Non-pigmented ciliary epithelial cell (primary cell): ENCODE measurements around the gene APP.
"Not testable (repeated sequence)": the region's sequence is repeated elsewhere in the genome, so short reads cannot be mapped to it uniquely, and the experiment has no call there.

Source experiments
- DNase-seq: peaks from one replicate; pipeline ENCODE4 v3.0.0-alpha.2; 2010; ENCODE audit warnings: low read depth

APP gene

GRCh38 chr21:26162081-26162480 lies 8.5 kb downstream of the APP start:
- no peak for DNase-seq

- no peak for DNase-seq
Measured at GRCh38 chr21:26159869-26160268, 10.7 kb downstream of the APP start.

GRCh38 chr21:26157801-26158200 lies 12.8 kb downstream of the APP start:
- no peak for DNase-seq

- no peak for DNase-seq
Measured at GRCh38 chr21:26154753-26155152, 15.8 kb downstream of the APP start.

GRCh38 chr21:26153758-26154157 lies 16.8 kb downstream of the APP start:
- no peak for DNase-seq

- DNase-seq, result no peak
Measured at GRCh38 chr21:26148840-26149354, 21.7 kb downstream of the APP start.

GRCh38 chr21:26148071-26148839 lies 22.3 kb downstream of the APP start:
- DNase-seq, result no peak

- no peak for DNase-seq
Measured at GRCh38 chr21:26147535-26147934, 23.0 kb downstream of the APP start.

GRCh38 chr21:26146681-26147080 lies 23.9 kb downstream of the APP start:
- DNase-seq, result no peak

GRCh38 chr21:26144031-26144430 lies 26.5 kb downstream of the APP start:
- DNase-seq, result no peak

- no peak for DNase-seq
Measured at GRCh38 chr21:26142363-26142762, 28.2 kb downstream of the APP start.

GRCh38 chr21:26140926-26141325 lies 29.6 kb downstream of the APP start:
- DNase-seq, result no peak

- DNase-seq, result peak; percentile 99
Measured at GRCh38 chr21:26140164-26140579, 30.4 kb downstream of the APP start.

GRCh38 chr21:26138615-26139257 lies 31.8 kb downstream of the APP start:
- DNase-seq, result no peak

- DNase-seq, result no peak
Measured at GRCh38 chr21:26137379-26138060, 33.0 kb downstream of the APP start.

- DNase-seq, result no peak
Measured at GRCh38 chr21:26136671-26137070, 33.9 kb downstream of the APP start.

- no peak for DNase-seq
Measured at GRCh38 chr21:26135520-26135919, 35.0 kb downstream of the APP start.

GRCh38 chr21:26131554-26131953 lies 39.0 kb downstream of the APP start:
- no peak for DNase-seq

- not testable (repeated sequence) for DNase-seq
Measured at GRCh38 chr21:26131053-26131452, 39.5 kb downstream of the APP start.

- DNase-seq, result peak; percentile 70
Measured at GRCh38 chr21:26130249-26130881, 40.2 kb downstream of the APP start.

GRCh38 chr21:26127918-26128317 lies 42.7 kb downstream of the APP start:
- no peak for DNase-seq

- DNase-seq, result no peak
Measured at GRCh38 chr21:26127073-26127814, 43.3 kb downstream of the APP start.
